GM23248 (cell line): ENCODE results near the gene TNIP3. TPM values are rescaled to one million over a fixed set of nuclear protein-coding genes. Genes with fewer than 3 reads are reported as not detected.
A peak's percentile ranks its signal among the peaks of the same experiment; 100 is the strongest.

Experiments used
- DNase-seq: peaks from one replicate; pipeline ENCODE4 v3.0.0-alpha.2; 2015
- H2AFZ ChIP-seq: fragments of 200-600 bp; sonication (generic); 2 replicates; pipeline ENCODE4 v1.6.1; 2016; ENCODE audit warnings: antibody characterized with exemption
- H3F3A ChIP-seq: fragments of 200-600 bp; sonication (generic); 2 replicates; pipeline ENCODE4 v1.6.1; 2016; ENCODE audit warnings: mild to moderate bottlenecking, antibody characterized with exemption, mixed run types; ENCODE audit not compliant: insufficient read depth
- H3K27ac ChIP-seq: fragments of 200-600 bp; sonication (generic); 2 replicates; pipeline ENCODE4 v1.5.1; 2016; ENCODE audit warnings: mild to moderate bottlenecking
- H3K27me3 ChIP-seq: fragments of 200-600 bp; sonication (generic); replicated peaks from 2 replicates; pipeline ENCODE4 v1.6.1; 2016; ENCODE audit warnings: mild to moderate bottlenecking; ENCODE audit not compliant: insufficient read depth
- H3K36me3 ChIP-seq: fragments of 200-600 bp; sonication (generic); 2 replicates; pipeline ENCODE4 v1.6.1; 2016; ENCODE audit warnings: low read depth, mild to moderate bottlenecking
- H3K4me1 ChIP-seq: fragments of 200-600 bp; sonication (generic); 2 replicates; pipeline ENCODE4 v1.6.1; 2016; ENCODE audit warnings: mild to moderate bottlenecking; ENCODE audit not compliant: insufficient read depth
- H3K4me2 ChIP-seq: fragments of 200-600 bp; sonication (generic); one replicate; pipeline ENCODE4 v1.6.1; 2016; ENCODE audit warnings: mild to moderate bottlenecking; ENCODE audit not compliant: unreplicated experiment
- H3K4me3 ChIP-seq: fragments of 200-600 bp; sonication (generic); 2 replicates; pipeline ENCODE4 v1.5.1; 2016; ENCODE audit warnings: mild to moderate bottlenecking
- H3K79me2 ChIP-seq: fragments of 200-600 bp; sonication (generic); 2 replicates; pipeline ENCODE4 v1.6.1; 2016; ENCODE audit warnings: mild to moderate bottlenecking; ENCODE audit not compliant: insufficient read depth
- H3K9ac ChIP-seq: fragments of 200-600 bp; sonication (generic); 2 replicates; pipeline ENCODE4 v1.6.1; 2016; ENCODE audit warnings: mild to moderate bottlenecking
- H3K9me2 ChIP-seq: fragments of 200-600 bp; sonication (generic); 2 replicates; pipeline ENCODE4 v1.6.1; 2016; ENCODE audit warnings: mixed run types, mild to moderate bottlenecking, moderate library complexity; ENCODE audit not compliant: insufficient read depth
- H3K9me3 ChIP-seq: fragments of 200-600 bp; sonication (generic); one replicate; pipeline ENCODE4 v1.6.1; 2017; ENCODE audit warnings: low read depth
- H4K20me1 ChIP-seq: fragments of 200-600 bp; sonication (generic); 2 replicates; pipeline ENCODE4 v1.6.0; 2016; ENCODE audit not compliant: insufficient read depth
- EZH2 ChIP-seq: fragments of 200-600 bp; sonication (generic); IDR thresholded peaks from 2 replicates; pipeline ENCODE4 v1.6.1; 2018; ENCODE audit warnings: antibody characterized with exemption, mild to moderate bottlenecking; ENCODE audit not compliant: insufficient read depth, poor library complexity, severe bottlenecking
- EZH2phosphoT487 ChIP-seq: fragments of 200-600 bp; sonication (generic); IDR thresholded peaks from 2 replicates; pipeline ENCODE4 v1.6.1; 2018; ENCODE audit warnings: antibody characterized with exemption, moderate library complexity, mild to moderate bottlenecking, low read depth; ENCODE audit not compliant: insufficient read depth
- WGBS, 2 experiments: methylation state at CpG; one replicate each; pipeline ENCODE4 v1.1.6; 2015 to 2017; ENCODE audit warnings: low lambda C conversion rate in 2 of 2, low coverage in 1 of 2; ENCODE audit errors: missing lambda C conversion rate in 2 of 2; 5-methylcytosine and 5-hydroxymethylcytosine counted together
- in situ Hi-C: fragments of 300-500 bp; cut with MboI; formaldehyde crosslinking; loops from 2 replicates; pipeline ENCODE4 v1.15.0; 2020
- polyA plus RNA-seq: library from polyadenylated mRNA; unstranded; fragments of >200 nt; fragmentation: Nextera tagmentation; extraction: Ambion mirVana; gene quantifications from 2 replicates; pipeline ENCODE4 v1.2.1, GENCODE V29; 2016
- total RNA-seq: library from RNA; depleted of rRNA; stranded (reverse); fragments of >200 nt; shearing (Covaris generic); gene quantifications from 2 replicates; pipeline ENCODE4 v1.2.3, GENCODE V29; 2014

Gene TNIP3
- total and polyA plus RNA-seq, 2 experiments from 2014 or later, result 0.76 to 2.2 TPM

DNA sequence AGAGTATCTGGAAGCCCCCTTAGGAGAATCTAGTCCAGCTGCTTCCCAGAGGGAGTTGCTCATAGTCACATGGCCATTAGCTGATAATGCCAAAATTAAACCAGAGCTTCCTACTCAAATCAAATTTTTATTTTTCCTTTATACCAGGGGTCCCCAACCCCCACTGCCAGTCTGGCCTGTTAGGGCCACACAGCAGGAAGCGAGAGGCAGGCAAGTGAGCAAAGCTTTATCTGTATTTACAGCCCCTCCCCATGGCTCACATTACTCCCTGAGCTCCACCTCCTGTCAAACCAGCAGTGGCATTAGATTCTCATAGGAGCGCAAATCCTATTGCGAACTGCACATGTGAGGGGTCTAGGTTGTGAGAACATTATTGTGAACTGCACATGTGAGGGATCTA is 19.2 kb upstream of the TNIP3 start:
- Histone ChIP-seq H3K4me2 (no peak overlapping the region), H3K9ac (no peak overlapping the region), H2AFZ (no peak overlapping the region), H3K4me3 (no peak overlapping the region), H3K27ac (no peak overlapping the region), H3K9me2 (no peaks in the 10 kb centered on the region), H3K9me3 (no peaks in the 10 kb centered on the region), H4K20me1 (no peaks in the 10 kb centered on the region), H3K27me3 (no peaks in the 10 kb centered on the region), H3K36me3 (no peaks in the 10 kb centered on the region), H3K79me2 (no peaks in the 10 kb centered on the region), H3F3A (0 out of 2 replicates have a peak, but pooled peaks cover 7% of the 10 kb centered on the region), H3K4me1 (peaks cover 4% of the 10 kb centered on the region)
- DNase-seq, result no peak
- WGBS, 2 experiments, result 69 to 72% methylated on average over 3 of the region's 3 CpGs
- TF ChIP-seq EZH2, result no peak
- TF ChIP-seq EZH2phosphoT487, result no peak
- in situ Hi-C loops, result no loop called here

DNA sequence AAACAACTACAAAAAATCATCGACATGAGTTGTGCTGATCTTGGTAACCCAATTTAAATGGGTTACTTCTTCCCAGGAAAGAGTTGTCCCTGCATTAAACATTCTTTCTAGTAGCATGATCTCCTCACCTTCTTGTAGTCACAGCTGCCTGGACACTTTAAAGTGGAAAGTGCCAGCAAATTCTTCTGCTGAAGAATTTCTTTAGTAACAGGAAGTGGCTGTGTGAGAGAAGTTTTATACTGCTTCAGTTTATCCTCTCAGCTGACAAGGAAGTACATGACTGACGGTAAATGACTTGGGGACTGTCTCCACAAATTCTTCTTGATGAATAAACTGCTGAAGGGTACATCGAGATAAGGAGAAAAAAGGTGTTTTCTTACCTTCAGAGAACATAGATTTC is 18.2 kb upstream of the TNIP3 start:
- Histone ChIP-seq H3K27ac (no peak overlapping the region), H3K79me2 (no peaks in the 10 kb centered on the region), H3K9me2 (no peaks in the 10 kb centered on the region), H3K9me3 (no peaks in the 10 kb centered on the region), H3K36me3 (no peaks in the 10 kb centered on the region), H3K4me1 (peaks cover 4% of the 10 kb centered on the region), H2AFZ (peak overlapping the region; percentile 69), H3K9ac (no peak overlapping the region), H3K4me3 (no peak overlapping the region), H3K4me2 (peak overlapping the region; percentile 30), H3K27me3 (no peaks in the 10 kb centered on the region), H3F3A (0 out of 2 replicates have a peak, but pooled peaks cover 7% of the 10 kb centered on the region), H4K20me1 (no peaks in the 10 kb centered on the region)
- peak; percentile 14 for DNase-seq
- in situ Hi-C loops, result no loop called here
- 75 to 83% methylated on average over 3 of the region's 3 CpGs for WGBS, 2 experiments
- TF ChIP-seq EZH2phosphoT487 (no peak), EZH2 (no peak)

DNA sequence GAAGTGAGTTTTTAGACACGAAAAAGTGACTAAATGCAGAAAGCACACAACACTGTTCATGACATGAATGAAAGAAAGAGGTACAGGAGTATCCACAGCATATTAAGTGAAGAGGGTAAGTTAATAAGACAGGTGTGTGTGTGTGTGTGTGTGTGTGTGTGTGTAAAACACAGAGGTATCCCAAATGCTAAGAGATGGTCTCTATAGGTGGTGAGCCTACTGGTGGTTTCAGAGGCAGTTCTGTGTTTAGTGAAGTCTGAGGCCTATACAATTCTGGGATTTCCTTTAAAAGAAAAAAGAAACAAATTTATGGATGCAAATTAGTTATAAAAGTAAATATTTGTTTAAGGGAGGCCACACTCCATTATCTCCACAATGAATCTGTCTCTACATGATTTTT is 17.4 kb upstream of the TNIP3 start:
- H3K4me1 ChIP-seq, result peaks cover 4% of the 10 kb centered on the region
- H3K4me3 ChIP-seq, result no peak overlapping the region
- DNase-seq, result no peak
- H3K9me3 ChIP-seq, result no peaks in the 10 kb centered on the region
- TF ChIP-seq EZH2 (no peak), EZH2phosphoT487 (no peak)
- H4K20me1 ChIP-seq, result no peaks in the 10 kb centered on the region
- H3K9me2 ChIP-seq, result no peaks in the 10 kb centered on the region
- H3K79me2 ChIP-seq, result no peaks in the 10 kb centered on the region
- no peak overlapping the region for H2AFZ ChIP-seq
- H3K4me2 ChIP-seq, result no peak overlapping the region
- 41 to 59% methylated on average over 1 of the region's 1 CpG for WGBS, 2 experiments
- in situ Hi-C loops, result no loop called here
- H3K27ac ChIP-seq, result no peak overlapping the region
- H3K9ac ChIP-seq, result no peak overlapping the region
- no peaks in the 10 kb centered on the region for H3K36me3 ChIP-seq
- 0 out of 2 replicates have a peak, but pooled peaks cover 7% of the 10 kb centered on the region for H3F3A ChIP-seq
- H3K27me3 ChIP-seq, result no peaks in the 10 kb centered on the region

DNA sequence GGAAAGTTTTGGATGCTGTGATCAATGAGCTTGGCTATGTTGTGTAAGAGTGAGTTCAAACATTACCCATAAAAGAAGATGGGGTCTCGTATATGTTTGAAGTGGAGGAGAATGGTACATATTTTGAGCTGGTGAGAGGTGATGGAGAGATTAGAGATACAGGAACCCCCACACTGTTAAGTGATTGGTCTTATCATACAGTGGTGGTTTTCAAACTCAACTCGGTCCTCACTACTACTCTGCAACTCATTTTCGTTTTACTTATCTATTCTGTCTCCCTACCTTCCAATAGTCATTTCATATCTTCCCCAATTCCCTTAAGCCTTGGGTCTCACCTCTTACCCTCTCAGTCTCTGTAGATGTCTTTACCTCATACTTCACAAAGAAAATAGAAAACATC is 16.4 kb upstream of the TNIP3 start:
- no peak overlapping the region for H3K4me3 ChIP-seq
- no peak overlapping the region for H3K9ac ChIP-seq
- 0 out of 2 replicates have a peak, but pooled peaks cover 7% of the 10 kb centered on the region for H3F3A ChIP-seq
- TF ChIP-seq EZH2phosphoT487 (no peak), EZH2 (no peak)
- 25 to 33% methylated on average over 3 of the region's 3 CpGs for WGBS, 2 experiments
- H3K79me2 ChIP-seq, result no peaks in the 10 kb centered on the region
- no peaks in the 10 kb centered on the region for H3K27me3 ChIP-seq
- H4K20me1 ChIP-seq, result no peaks in the 10 kb centered on the region
- DNase-seq, result no peak
- in situ Hi-C loops, result no loop called here
- no peaks in the 10 kb centered on the region for H3K36me3 ChIP-seq
- H3K9me2 ChIP-seq, result no peaks in the 10 kb centered on the region
- H3K4me1 ChIP-seq, result peaks cover 4% of the 10 kb centered on the region
- no peak overlapping the region for H3K27ac ChIP-seq
- no peaks in the 10 kb centered on the region for H3K9me3 ChIP-seq
- no peak overlapping the region for H2AFZ ChIP-seq
- H3K4me2 ChIP-seq, result no peak overlapping the region
